Neural cell (in vitro differentiated cells): ENCODE data around the gene RIPK1.
"Not testable (repeated sequence)": the region's sequence is repeated elsewhere in the genome, so short reads cannot be mapped to it uniquely, and the experiment has no call there.

Source experiments
- EZH2 ChIP-seq: fragments of 200-600, 300-800 bp; shearing (Covaris generic), sonication (generic); IDR thresholded peaks from 2 replicates; pipeline ENCODE4 v1.6.1; 2014; ENCODE audit warnings: antibody characterized with exemption, low read length, borderline replicate concordance, mild to moderate bottlenecking; ENCODE audit not compliant: insufficient read depth, poor library complexity, severe bottlenecking
- POLR2AphosphoS5 ChIP-seq: IDR thresholded peaks from 2 replicates; pipeline ENCODE4 v1.6.1; 2012
- RAD21 ChIP-seq: fragments of 450-650 bp; conservative IDR thresholded peaks from 2 replicates; pipeline ENCODE4 v1.6.1; 2014; ENCODE audit warnings: antibody characterized with exemption, mild to moderate bottlenecking, moderate library complexity
- REST ChIP-seq: IDR thresholded peaks from 2 replicates; pipeline ENCODE4 v1.6.1; 2012; ENCODE audit warnings: borderline replicate concordance
- SMC3 ChIP-seq: fragments of 450-650 bp; conservative IDR thresholded peaks from 2 replicates; pipeline ENCODE4 v1.6.1; 2014; ENCODE audit warnings: antibody characterized with exemption, mild to moderate bottlenecking, moderate library complexity; ENCODE audit not compliant: poor library complexity
- TF ChIP-seq, protein P1 (sequence below): fragments of 450-650 bp; IDR thresholded peaks from 2 replicates; pipeline ENCODE4 v1.5.1; 2014; ENCODE audit warnings: antibody characterized with exemption, mild to moderate bottlenecking, moderate library complexity; ENCODE audit not compliant: poor library complexity, severe bottlenecking

DNA sequence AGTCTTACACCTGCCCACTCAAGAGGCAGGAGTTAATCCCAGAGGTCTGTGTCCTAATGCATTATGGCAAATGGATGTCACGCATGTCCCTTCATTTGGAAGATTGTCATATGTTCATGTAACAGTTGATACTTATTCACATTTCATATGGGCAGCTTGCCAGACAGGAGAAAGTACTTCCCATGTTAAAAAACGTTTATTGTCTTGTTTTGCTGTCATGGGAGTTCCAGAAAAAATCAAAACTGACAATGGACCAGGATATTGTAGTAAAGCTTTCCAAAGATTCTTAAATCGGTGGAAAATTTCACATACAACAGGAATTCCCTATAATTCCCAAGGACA is 13.2 kb upstream of the RIPK1 start:
- TF ChIP-seq, protein P1, sequence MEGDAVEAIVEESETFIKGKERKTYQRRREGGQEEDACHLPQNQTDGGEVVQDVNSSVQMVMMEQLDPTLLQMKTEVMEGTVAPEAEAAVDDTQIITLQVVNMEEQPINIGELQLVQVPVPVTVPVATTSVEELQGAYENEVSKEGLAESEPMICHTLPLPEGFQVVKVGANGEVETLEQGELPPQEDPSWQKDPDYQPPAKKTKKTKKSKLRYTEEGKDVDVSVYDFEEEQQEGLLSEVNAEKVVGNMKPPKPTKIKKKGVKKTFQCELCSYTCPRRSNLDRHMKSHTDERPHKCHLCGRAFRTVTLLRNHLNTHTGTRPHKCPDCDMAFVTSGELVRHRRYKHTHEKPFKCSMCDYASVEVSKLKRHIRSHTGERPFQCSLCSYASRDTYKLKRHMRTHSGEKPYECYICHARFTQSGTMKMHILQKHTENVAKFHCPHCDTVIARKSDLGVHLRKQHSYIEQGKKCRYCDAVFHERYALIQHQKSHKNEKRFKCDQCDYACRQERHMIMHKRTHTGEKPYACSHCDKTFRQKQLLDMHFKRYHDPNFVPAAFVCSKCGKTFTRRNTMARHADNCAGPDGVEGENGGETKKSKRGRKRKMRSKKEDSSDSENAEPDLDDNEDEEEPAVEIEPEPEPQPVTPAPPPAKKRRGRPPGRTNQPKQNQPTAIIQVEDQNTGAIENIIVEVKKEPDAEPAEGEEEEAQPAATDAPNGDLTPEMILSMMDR: not testable (repeated sequence)
- not testable (repeated sequence) for TF ChIP-seq SMC3, POLR2AphosphoS5, RAD21, EZH2, REST
